HCT116 (cell line): ENCODE data around the gene IPO13. TPM values are rescaled to one million over a fixed set of nuclear protein-coding genes. Genes with fewer than 3 reads are reported as not detected.

Experiments
- ATAC-seq: fragments of 200-7000 bp; cut with Tn5 transposase; 2 replicates; pipeline ENCODE4 v1.9.1; 2020; ENCODE audit warnings: mild to moderate bottlenecking, moderate library complexity
- BruUV-seq: library from RNA; stranded (reverse); fragments of 400-500 nt; replicated peaks from 2 replicates; lab custom pipeline; 2021; lab: Mats Ljungman, UMichigan
- CTCF ChIA-PET: fragments of 300-600 bp; sonication (Branson Sonifier 250); formaldehyde crosslinking; loops from one replicate; lab custom pipeline; 2021; ENCODE audit warnings: antibody characterized with exemption; lab: Charles Lee
- POLR2A ChIA-PET: fragments of 300-600, 350-600 bp; sonication (Branson Sonifier 250); formaldehyde crosslinking; loops from one replicate; lab custom pipeline; 2021; ENCODE audit warnings: antibody characterized with exemption; lab: Charles Lee
- RAD21 ChIA-PET, 2 experiments: fragments of 300-600 bp; sonication (Branson Sonifier 250); formaldehyde crosslinking; loops; one replicate each; lab custom pipeline; 2023; ENCODE audit warnings: low total read pairs in 2 of 2; ENCODE audit not compliant: uncharacterized antibody in 2 of 2, unreplicated experiment in 2 of 2, low non-redundant PET in 1 of 2; lab: Charles Lee
- DNase-seq: peaks from one replicate; pipeline ENCODE4 v3.0.0-alpha.2; 2010; ENCODE audit warnings: low read depth, low spot score
- H2AFZ ChIP-seq: fragments of 200-600 bp; shearing (Covaris generic), sonication (generic); 2 replicates; pipeline ENCODE4 v1.6.1; 2017; ENCODE audit warnings: low read depth, mixed run types, mixed read lengths, antibody characterized with exemption, low read length; ENCODE audit not compliant: poor library complexity, severe bottlenecking
- H3K27ac ChIP-seq: 2 replicates; pipeline ENCODE4 v1.5.1; 2012; ENCODE audit warnings: low read depth, low read length
- H3K27me3 ChIP-seq: fragments of 200-600 bp; sonication (generic); 2 replicates; pipeline ENCODE4 v1.6.1; 2016; ENCODE audit warnings: mixed run types, low read length, mixed read lengths; ENCODE audit not compliant: insufficient read depth
- H3K36me3 ChIP-seq, 2 experiments: fragments of 200-500 bp in 1 of 2; fragments of 200-600 bp in 1 of 2; sonication (Bioruptor generic) in 1 of 2; sonication (generic) in 1 of 2; 2 replicates each; pipeline versions ENCODE4 v1.5.1 to v1.6.1; 2014 to 2016; ENCODE audit warnings: low read length in 2 of 2, inconsistent platforms in 1 of 2, mixed read lengths in 1 of 2, mixed run types in 1 of 2; ENCODE audit not compliant: insufficient read depth in 2 of 2, control insufficient read depth in 1 of 2
- H3K4me1 ChIP-seq, 2 experiments: fragments of 200-600 bp in 1 of 2; sonication (generic) in 1 of 2; 2 replicates each; pipeline versions ENCODE4 v1.5.1 to v1.6.1; 2012 to 2017; ENCODE audit warnings: low read length in 2 of 2, inconsistent platforms in 1 of 2, mild to moderate bottlenecking in 1 of 2, mixed read lengths in 1 of 2, mixed run types in 1 of 2, moderate library complexity in 1 of 2; ENCODE audit not compliant: insufficient read depth in 2 of 2, control insufficient read depth in 1 of 2
- H3K4me2 ChIP-seq: fragments of 200-600 bp; sonication (generic); 2 replicates; pipeline ENCODE4 v1.6.1; 2017; ENCODE audit warnings: mixed run types, low read length, mixed read lengths
- H3K4me3 ChIP-seq, 2 experiments: fragments of 200-600 bp in 1 of 2; sonication (generic) in 1 of 2; replicated peaks in 1 of 2; 2 replicates each; pipeline ENCODE4 v1.5.1; 2011 to 2016; ENCODE audit warnings: low read length in 2 of 2, control low read depth in 1 of 2, low read depth in 1 of 2, mild to moderate bottlenecking in 1 of 2, mixed read lengths in 1 of 2, mixed run types in 1 of 2
- H3K79me2 ChIP-seq: fragments of 200-600 bp; sonication (generic); 2 replicates; pipeline ENCODE4 v1.6.1; 2017; ENCODE audit warnings: mild to moderate bottlenecking, mixed run types, low read length, moderate library complexity, mixed read lengths; ENCODE audit not compliant: insufficient read depth
- H3K9ac ChIP-seq: fragments of 200-600 bp; sonication (generic); 2 replicates; pipeline ENCODE4 v1.6.1; 2016; ENCODE audit warnings: low read length, mixed read lengths
- H3K9me2 ChIP-seq: fragments of 200-600 bp; sonication (generic), shearing (Covaris generic); 2 replicates; pipeline ENCODE4 v1.6.1; 2017; ENCODE audit warnings: mixed run types, mild to moderate bottlenecking, moderate library complexity; ENCODE audit not compliant: insufficient read depth
- H3K9me3 ChIP-seq, 2 experiments: fragments of 200-500 bp in 1 of 2; fragments of 200-600 bp in 1 of 2; sonication (Bioruptor generic) in 1 of 2; sonication (generic) in 1 of 2; 2 replicates each; pipeline ENCODE4 v1.6.1; 2014 to 2017; ENCODE audit warnings: low read length in 2 of 2, mixed read lengths in 2 of 2, inconsistent platforms in 1 of 2, low read depth in 1 of 2, mild to moderate bottlenecking in 1 of 2, mixed run types in 1 of 2, moderate library complexity in 1 of 2; ENCODE audit not compliant: control insufficient read depth in 1 of 2, insufficient read depth in 1 of 2
- H4K20me1 ChIP-seq: fragments of 200-600 bp; sonication (generic), shearing (Covaris generic); 2 replicates; pipeline ENCODE4 v1.6.1; 2017; ENCODE audit warnings: mixed run types, mild to moderate bottlenecking, moderate library complexity; ENCODE audit not compliant: insufficient read depth
- JUND ChIP-seq: IDR thresholded peaks from 2 replicates; pipeline ENCODE4 v1.6.1; 2012
- ZNF274 ChIP-seq: fragments of 200-500 bp; sonication (Bioruptor generic); IDR thresholded peaks from 2 replicates; pipeline ENCODE4 v1.6.1; 2014; ENCODE audit warnings: mild to moderate bottlenecking, low read depth, low read length, inconsistent platforms
- intact Hi-C: fragments of 100-400 bp; cut with micrococcal nuclease; formaldehyde crosslinking; loops from 2 replicates; pipeline ENCODE4 v1.10.0; 2022
- total RNA-seq: library from RNA; stranded (reverse); gene quantifications from one replicate; pipeline ENCODE4 v1.2.1, GENCODE V29; 2021; ENCODE audit not compliant: unreplicated experiment
- TF ChIP-seq, protein P1 (sequence below), 3 experiments: fragments of 200-600 bp in 1 of 3; sonication (generic) in 1 of 3; IDR thresholded peaks in 2 of 3; conservative IDR thresholded peaks in 1 of 3; 2 replicates each; pipeline ENCODE4 v1.5.1; 2012 to 2017; ENCODE audit warnings: low read depth in 2 of 3, low read length in 2 of 3, antibody characterized with exemption in 1 of 3, borderline replicate concordance in 1 of 3, control low read depth in 1 of 3, mild to moderate bottlenecking in 1 of 3, mixed read lengths in 1 of 3, mixed run types in 1 of 3, moderate library complexity in 1 of 3; ENCODE audit not compliant: insufficient read depth in 1 of 3
- TF ChIP-seq, protein P2 (sequence below): IDR thresholded peaks from 2 replicates; pipeline ENCODE4 v1.6.1; 2011; ENCODE audit warnings: mild to moderate bottlenecking, low read length, moderate library complexity; ENCODE audit not compliant: insufficient replicate concordance; ENCODE audit errors: extremely low read depth

IPO13 gene
- total RNA-seq, 1 experiment from 2014 or later, result 18.7 TPM

DNA sequence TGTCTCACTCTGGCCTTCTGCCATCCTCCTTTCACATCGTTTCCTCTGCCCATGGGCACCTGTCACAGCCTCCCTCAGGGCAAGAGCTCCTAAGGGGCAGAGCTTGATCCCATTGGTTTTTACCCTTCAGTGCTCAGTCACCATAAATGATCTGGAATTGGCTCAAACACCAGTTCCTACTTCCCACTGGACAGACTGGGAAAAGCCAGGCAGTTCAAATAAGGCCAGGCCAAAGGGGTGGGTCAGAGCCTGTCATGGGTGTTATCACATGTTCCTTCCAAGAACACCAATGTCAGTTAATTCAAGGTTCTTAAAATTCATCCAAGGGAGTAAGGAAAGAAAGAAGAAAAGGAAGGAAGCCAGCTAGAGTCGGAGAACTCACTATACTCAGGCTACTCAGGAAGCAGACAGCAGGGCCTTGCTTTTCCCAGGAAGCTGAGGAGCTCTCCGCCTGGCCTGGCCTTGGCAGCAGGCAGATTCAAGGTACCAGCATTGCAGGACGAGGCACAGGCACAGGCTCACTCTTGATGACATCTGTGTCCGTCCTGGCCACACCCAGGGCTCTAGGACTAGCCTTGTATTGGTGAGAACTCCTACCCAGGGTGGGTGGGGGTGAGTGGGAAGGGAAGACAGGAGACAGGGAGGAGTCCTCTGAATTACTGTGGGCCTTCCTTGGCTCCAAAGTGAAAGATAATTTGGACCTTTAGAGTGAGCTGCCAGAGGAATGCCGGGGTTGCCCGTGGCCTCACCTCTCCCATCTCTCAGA, 45.4 kb upstream of the IPO13 start:
- Histone ChIP-seq H3K27ac (no peak overlapping the region), H2AFZ (no peak overlapping the region), H3K9me3 (no peaks in the 10 kb centered on the region), H3K27me3 (peaks cover 3% of the 10 kb centered on the region; the same call in 1 of the 2 replicates), H4K20me1 (no peaks in the 10 kb centered on the region), H3K36me3 (no peaks in the 10 kb centered on the region), H3K79me2 (no peaks in the 10 kb centered on the region), H3K4me1 (peaks cover 0 to 13% of the 10 kb centered on the region in 2 experiments; a peak in 1 of 4 replicates), H3K9me2 (no peaks in the 10 kb centered on the region), H3K9ac (no peak overlapping the region), H3K4me2 (no peak overlapping the region), H3K4me3 (no peak overlapping the region)
- no peak for DNase-seq
- ATAC-seq, result no peak
- ChIA-PET CTCF (no interaction called here), POLR2A (no interaction called here), RAD21 (no interaction called here)
- intact Hi-C loops, result no loop called here
- BruUV-seq, result no TSS peak
- TF ChIP-seq, protein P1, sequence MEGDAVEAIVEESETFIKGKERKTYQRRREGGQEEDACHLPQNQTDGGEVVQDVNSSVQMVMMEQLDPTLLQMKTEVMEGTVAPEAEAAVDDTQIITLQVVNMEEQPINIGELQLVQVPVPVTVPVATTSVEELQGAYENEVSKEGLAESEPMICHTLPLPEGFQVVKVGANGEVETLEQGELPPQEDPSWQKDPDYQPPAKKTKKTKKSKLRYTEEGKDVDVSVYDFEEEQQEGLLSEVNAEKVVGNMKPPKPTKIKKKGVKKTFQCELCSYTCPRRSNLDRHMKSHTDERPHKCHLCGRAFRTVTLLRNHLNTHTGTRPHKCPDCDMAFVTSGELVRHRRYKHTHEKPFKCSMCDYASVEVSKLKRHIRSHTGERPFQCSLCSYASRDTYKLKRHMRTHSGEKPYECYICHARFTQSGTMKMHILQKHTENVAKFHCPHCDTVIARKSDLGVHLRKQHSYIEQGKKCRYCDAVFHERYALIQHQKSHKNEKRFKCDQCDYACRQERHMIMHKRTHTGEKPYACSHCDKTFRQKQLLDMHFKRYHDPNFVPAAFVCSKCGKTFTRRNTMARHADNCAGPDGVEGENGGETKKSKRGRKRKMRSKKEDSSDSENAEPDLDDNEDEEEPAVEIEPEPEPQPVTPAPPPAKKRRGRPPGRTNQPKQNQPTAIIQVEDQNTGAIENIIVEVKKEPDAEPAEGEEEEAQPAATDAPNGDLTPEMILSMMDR (IDR thresholded peaks at IDR 0.05 in 2 of 3, conservative IDR thresholded peaks at IDR 0.05 in 1 of 3; ENCODE audit: borderline replicate concordance in 1 of 3, insufficient read depth in 1 of 3, low read depth in 2 of 3, low read length in 2 of 3), result no peak
- TF ChIP-seq JUND (no peak), ZNF274 (no peak)
- TF ChIP-seq, protein P2, sequence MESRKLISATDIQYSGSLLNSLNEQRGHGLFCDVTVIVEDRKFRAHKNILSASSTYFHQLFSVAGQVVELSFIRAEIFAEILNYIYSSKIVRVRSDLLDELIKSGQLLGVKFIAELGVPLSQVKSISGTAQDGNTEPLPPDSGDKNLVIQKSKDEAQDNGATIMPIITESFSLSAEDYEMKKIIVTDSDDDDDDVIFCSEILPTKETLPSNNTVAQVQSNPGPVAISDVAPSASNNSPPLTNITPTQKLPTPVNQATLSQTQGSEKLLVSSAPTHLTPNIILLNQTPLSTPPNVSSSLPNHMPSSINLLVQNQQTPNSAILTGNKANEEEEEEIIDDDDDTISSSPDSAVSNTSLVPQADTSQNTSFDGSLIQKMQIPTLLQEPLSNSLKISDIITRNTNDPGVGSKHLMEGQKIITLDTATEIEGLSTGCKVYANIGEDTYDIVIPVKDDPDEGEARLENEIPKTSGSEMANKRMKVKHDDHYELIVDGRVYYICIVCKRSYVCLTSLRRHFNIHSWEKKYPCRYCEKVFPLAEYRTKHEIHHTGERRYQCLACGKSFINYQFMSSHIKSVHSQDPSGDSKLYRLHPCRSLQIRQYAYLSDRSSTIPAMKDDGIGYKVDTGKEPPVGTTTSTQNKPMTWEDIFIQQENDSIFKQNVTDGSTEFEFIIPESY, result no peak
